ENCODE results near the gene WWOX.

The WWOX gene

GRCh38 chr16:78737630-78738029 is 638.2 kb downstream of the WWOX start:
- DNase-seq (ENCODE audit: low read depth): no peak

GRCh38 chr16:78738557-78738956 is 639.1 kb downstream of the WWOX start:
- DNase-seq (ENCODE audit: low read depth): no peak

- DNase-seq (ENCODE audit: low read depth): no peak
Measured at GRCh38 chr16:78740269-78740668, 640.8 kb downstream of the WWOX start.

DNA sequence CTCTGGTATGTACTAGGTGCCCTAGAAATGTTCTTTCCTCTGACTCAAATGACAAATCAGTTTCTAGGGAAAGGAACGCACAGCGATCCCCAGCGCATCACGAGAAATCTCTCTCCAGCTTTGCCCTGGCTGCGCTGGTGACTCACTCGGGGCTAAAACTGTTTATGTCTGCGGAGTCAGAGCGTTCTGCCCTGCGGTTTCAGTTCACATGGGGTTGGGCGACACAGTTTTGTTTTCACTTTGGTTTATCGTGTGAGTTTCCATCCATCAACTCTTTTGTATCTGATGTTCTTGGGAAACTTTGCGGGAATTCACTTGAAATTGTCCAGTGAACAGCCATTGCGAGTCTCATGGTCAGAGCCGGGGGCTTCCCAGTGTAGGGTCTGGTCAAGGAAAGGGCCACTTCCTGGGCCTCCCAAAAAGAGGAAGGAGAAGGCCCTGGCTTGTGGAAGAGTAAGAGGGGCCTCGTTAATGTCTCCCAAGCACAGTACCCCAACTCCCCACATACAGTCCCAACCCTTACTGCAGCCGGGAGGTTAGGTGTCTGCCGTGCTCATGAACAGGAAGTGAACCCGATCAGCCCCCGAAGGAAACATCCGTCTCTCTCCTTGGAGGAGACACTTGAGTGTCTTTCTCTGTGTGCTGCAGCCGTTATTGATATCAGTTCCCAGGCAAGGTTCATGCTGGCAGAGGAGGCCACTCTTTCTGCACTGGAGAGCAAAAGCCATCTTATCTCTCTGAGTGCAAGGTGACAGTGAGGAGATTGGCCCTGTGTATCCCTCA is 643.2 kb downstream of the WWOX start:
- DNase-seq (ENCODE audit: low read depth): peak; percentile 66

DNA sequence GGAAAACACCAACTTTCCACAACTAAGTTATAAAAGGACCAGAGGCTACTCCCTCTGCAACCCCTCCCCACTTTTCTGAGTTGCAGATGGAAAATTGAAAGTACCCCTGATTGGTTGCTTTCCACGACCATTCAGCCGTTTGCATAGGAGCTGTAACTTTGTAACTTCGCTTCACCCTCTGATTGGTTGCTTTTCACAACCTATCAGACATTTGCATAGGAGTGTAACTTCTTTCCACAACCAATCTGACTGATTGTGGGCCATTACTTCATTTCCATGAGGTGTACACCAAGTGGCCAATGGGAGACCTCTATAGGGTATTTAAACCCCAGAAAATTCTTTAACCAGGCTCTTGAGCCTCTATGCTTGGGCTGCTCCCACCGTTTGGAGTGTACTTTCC is 644.1 kb downstream of the WWOX start:
- no peak for DNase-seq (ENCODE audit: low read depth)

DNA sequence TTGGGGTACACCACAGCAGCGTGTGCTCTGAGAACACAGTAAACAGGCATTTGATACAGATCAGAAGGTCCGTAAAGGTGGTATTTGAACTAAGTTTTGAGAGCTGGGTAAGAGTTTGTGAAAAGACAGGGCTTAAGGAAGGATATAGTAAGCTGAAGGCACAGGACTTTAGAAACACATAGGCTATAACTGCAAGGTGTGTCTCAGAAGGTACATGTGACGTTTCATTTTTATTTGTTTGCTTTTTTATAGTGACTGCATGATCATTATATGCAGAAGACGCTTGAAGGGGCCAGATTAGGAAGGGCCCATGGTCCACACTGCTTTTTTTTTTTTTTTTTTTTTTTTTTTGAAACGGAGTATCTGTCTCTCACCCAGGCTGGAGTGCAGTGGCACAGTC is 644.6 kb downstream of the WWOX start:
- no peak for DNase-seq (ENCODE audit: low read depth)

GRCh38 chr16:78744796-78745107 is 645.3 kb downstream of the WWOX start:
- DNase-seq (ENCODE audit: low read depth): no peak

GRCh38 chr16:78745108-78746019 is 645.9 kb downstream of the WWOX start:
- no peak for DNase-seq (ENCODE audit: low read depth)

- DNase-seq (ENCODE audit: low read depth): no peak
Measured at GRCh38 chr16:78746718-78747117, 647.3 kb downstream of the WWOX start.

- no peak for DNase-seq (ENCODE audit: low read depth)
Measured at GRCh38 chr16:78748220-78748929, 648.9 kb downstream of the WWOX start.

- no peak for DNase-seq (ENCODE audit: low read depth)
Measured at GRCh38 chr16:78749745-78750268, 650.4 kb downstream of the WWOX start.

DNA sequence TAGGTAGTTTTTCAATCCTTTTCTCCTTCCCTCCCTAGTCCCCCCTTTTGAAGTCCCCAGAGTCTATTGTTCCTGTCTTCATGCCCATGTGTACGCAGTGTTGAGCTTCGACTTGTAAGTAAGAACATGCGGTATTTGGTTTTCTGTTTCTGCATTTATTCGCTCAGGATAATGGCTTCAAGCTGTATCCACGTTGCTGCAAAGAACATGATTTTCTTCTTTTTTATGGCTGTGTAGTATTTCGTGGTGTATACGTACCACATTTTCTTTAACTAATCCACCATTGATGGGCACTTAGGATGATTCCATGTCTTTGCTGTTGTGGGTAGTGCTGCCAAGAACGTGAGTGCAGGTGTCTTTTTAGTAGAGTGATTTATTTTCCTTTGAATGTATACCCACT is 651.2 kb downstream of the WWOX start:
- no peak for DNase-seq (ENCODE audit: low read depth)

DNA sequence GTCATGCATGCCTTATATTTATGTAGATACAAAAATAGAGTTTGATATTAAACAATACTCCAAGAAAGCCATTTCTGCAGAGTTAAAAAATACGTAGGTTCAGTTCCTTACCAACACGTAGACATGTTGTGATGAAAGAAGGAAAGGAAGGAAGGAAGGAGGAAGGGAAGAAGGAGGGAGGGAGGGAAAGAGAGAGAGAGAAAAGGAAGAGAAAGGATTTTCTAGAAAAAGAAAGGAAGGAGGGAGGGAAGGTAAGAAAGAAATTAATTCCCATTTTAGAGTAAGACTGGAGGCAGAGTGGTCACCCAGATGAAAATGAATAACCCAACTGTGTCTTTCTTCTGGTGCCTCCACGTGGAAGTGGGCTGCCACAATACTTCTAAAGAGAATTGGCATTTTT is 652.1 kb downstream of the WWOX start:
- no peak for DNase-seq (ENCODE audit: low read depth)

GRCh38 chr16:78754713-78755112 is 655.3 kb downstream of the WWOX start:
- no peak for DNase-seq (ENCODE audit: low read depth)

GRCh38 chr16:78755751-78756661 is 656.6 kb downstream of the WWOX start:
- DNase-seq (ENCODE audit: low read depth): no peak

DNA sequence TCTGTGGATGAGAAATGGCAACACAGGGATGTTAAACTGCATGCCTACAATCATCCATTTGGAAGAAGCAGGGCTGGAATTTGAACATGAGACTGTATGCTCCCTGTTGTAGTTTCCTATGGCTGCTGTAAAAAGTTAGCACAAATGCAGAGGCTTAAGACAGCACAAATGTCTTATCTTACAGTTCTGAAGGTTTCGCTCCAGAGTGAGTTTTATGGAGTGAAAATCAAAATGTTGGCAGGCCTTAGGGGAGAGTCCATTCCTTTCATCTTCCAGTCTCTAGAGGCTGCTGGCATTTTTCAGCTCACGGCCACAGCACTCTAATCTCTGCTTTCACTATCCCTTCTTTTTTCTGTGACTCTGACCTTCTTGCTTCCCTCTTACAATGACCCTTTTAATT is 660.1 kb downstream of the WWOX start:
- DNase-seq (ENCODE audit: low read depth): no peak

- no peak for DNase-seq (ENCODE audit: low read depth)
Measured at GRCh38 chr16:78760611-78761010, 661.2 kb downstream of the WWOX start.

- no peak for DNase-seq (ENCODE audit: low read depth)
Measured at GRCh38 chr16:78761427-78761826, 662.0 kb downstream of the WWOX start.

DNA sequence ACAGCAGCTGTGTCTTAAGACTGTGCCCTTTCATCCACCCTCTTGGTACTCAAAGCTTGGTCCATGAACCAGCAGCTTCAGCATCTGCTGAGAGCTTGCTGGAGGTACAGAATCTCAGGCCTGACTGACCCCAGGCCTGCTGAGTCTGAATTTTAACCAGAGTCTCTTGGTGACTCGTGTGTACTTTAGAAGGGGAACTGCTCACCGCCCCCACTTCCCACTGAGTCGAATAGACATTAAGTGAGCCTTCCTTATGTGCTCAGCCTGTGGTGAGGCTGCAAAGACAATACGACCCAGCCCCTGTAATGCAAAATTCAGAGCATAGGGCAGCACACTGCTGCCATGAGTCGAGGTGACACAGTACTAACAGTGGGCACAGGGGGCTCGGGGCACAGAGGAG is 662.8 kb downstream of the WWOX start:
- no peak for DNase-seq (ENCODE audit: low read depth)

DNA sequence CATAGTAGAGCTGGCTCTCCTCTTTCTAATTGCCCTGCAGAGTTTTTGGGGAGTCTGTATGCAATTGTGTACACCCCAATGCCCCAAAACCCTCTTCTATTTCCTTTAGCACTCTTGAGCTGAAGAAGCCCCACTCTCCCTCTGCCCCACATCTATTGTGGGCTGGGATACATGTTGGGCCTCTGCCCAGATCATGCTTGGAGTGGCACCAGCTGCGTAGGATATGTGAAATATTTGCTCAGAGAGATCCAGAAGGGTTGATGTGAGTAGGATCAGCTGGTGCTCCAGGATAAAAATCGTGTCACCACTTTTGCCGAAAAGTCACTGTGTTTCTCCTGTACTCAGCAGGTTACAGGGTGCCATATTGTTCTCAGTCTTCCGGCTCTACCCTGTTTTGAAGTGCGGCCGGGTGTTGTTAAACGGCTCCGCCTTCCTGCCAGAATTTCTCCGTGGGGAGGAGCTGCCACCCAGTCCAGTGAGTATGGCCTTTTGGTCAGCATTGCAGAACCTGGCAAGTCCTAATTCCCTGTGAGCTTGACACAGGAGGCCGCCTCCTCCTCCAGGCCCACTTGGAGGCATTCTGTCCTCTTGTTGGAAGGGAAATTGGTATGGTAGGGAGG is 664.5 kb downstream of the WWOX start:
- no peak for DNase-seq (ENCODE audit: low read depth)

DNA sequence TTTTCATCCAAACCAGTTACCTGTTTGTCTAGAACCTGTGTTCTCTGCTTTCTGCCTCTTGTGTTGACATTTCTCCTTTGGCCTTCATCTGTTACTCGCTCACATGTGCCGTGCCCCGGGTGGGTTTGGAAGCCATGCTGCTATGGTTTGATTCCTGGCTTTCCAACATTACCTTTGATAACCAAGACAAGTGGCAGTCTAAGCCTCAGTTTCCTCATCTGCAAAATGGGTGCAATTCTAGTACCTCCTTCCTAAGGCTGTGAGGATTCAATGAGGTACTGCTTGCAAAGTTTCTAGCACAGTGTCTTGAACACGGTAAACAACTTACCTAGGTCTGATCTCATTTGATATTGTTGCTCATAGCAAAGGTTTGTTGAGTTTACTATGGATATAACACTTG is 665.0 kb downstream of the WWOX start:
- DNase-seq (ENCODE audit: low read depth): no peak

Data from T-helper 22 cell (primary cell).